ENCODE results near the gene CITED1. TPM values are rescaled to one million over a fixed set of nuclear protein-coding genes. Genes with fewer than 3 reads are reported as not detected.

CITED1 gene
- total RNA-seq, 1 experiment from 2014 or later, result 1.1 TPM

DNA sequence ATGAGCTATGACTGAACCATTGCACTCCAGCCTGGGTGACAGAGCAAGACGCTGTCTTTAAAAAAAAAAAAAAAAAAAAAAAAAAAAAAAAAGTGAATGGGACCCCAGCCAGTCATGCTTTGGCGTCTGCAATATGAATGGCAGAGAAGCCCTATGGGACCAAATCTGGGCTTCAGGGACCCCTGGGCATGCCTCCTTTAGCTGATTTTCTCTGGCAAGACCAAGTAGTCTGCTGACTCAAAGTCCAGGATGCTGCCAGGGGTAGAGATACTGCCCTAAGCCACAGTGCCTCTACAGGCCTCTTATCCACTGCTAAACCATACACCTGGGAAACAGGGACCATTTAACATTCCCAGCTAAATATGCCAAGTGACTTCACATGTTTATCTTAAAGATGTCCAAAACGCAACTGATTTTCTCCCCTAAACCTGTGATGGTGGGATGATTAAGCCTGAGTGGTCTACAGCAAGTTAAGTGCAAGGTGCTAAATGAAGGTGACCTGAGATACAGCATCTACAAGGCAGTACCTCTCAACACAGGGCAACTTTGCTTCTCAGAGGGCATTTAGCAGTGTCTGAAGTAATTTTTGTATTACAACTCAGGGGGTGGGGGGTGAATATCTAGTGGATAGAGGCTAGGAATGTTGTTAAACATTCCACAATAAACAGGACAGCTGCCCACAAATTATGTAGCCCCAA, 34.5 kb downstream of the CITED1 start:
- Mint-ChIP-seq H3K27me3 (ENCODE audit: low read depth) (no peaks in the 10 kb centered on the region), H3K27ac (peak overlapping the region in 2 of 3 experiments; percentile 40 to 49; a peak in 2 of 7 replicates), H3K4me3 (0 out of 5 replicates have a peak overlapping the region, but pooled peaks of 1 of the 2 experiments have one; percentile 49), H3K36me3 (ENCODE audit: insufficient read depth in 1 of 3, low read depth in 3 of 3) (peaks cover 73 to 89% (median 84%) of the 10 kb centered on the region in 3 experiments), H3K4me1 (peaks cover 31 to 35% of the 10 kb centered on the region in 2 experiments), H3K9me3 (no peaks in the 10 kb centered on the region; a peak in 1 of 5 replicates)
- Histone ChIP-seq H3K56ac (ENCODE audit: insufficient read length, low read depth, low read length) (no peak overlapping the region), H3K9ac (ENCODE audit: extremely low read depth, insufficient read length, low read length) (no peak overlapping the region), H3K23ac (ENCODE audit: insufficient read length, low read depth, low read length) (no peak overlapping the region), H4K5ac (ENCODE audit: insufficient read length, low read depth, low read length) (no peak overlapping the region), H3K27ac (ENCODE audit: insufficient read length, low read depth, low read length) (no peak overlapping the region), H3K4ac (ENCODE audit: low read depth, low read length) (no peak overlapping the region), H3K79me2 (ENCODE audit: insufficient read depth, low read length) (peaks cover under 1% of the 10 kb centered on the region; the same call in 1 of the 2 replicates), H3K23me2 (ENCODE audit: insufficient read length, low read depth, low read length, poor library complexity, severe bottlenecking) (no peaks in the 10 kb centered on the region), H4K20me1 (ENCODE audit: control insufficient read depth, insufficient read depth, insufficient read length) (no peaks in the 10 kb centered on the region), H3K4me2 (ENCODE audit: insufficient read depth, insufficient read length, low read length) (no peak overlapping the region), H3K27me3 (ENCODE audit: insufficient read depth, low read length) (no peaks in the 10 kb centered on the region), H3K4me1 (ENCODE audit: insufficient read depth, low read length) (peaks cover 2% of the 10 kb centered on the region; the same call in 1 of the 2 replicates), H2AK5ac (ENCODE audit: insufficient read length, low read length) (no peak overlapping the region), H4K8ac (replicated peaks; ENCODE audit: insufficient read length, low read depth, low read length) (no peak overlapping the region), H2BK120ac (ENCODE audit: low read depth, low read length, poor library complexity, severe bottlenecking) (no peak overlapping the region), H2AFZ (ENCODE audit: low read length) (no peak overlapping the region), H3K9me3 (ENCODE audit: control insufficient read depth, low read depth, low read length) (no peaks in the 10 kb centered on the region), H2BK5ac (ENCODE audit: insufficient read length, low read length) (no peak overlapping the region), H2BK12ac (ENCODE audit: insufficient read length, low read depth, low read length) (no peak overlapping the region), H4K91ac (ENCODE audit: insufficient read length, low read depth, low read length) (no peak overlapping the region), H2BK15ac (ENCODE audit: low read depth, low read length) (no peak overlapping the region), H2BK20ac (ENCODE audit: low read depth, low read length, poor library complexity, severe bottlenecking) (no peak overlapping the region), H3K79me1 (ENCODE audit: insufficient read depth, low read depth, low read length, poor library complexity, severe bottlenecking) (peaks cover 5% of the 10 kb centered on the region), H3K18ac (ENCODE audit: insufficient read length, low read depth, low read length) (no peak overlapping the region), H3K14ac (ENCODE audit: insufficient read depth, low read length) (no peak overlapping the region), H3T11ph (ENCODE audit: low read length) (no peak overlapping the region)
- TF ChIP-seq, protein P1, sequence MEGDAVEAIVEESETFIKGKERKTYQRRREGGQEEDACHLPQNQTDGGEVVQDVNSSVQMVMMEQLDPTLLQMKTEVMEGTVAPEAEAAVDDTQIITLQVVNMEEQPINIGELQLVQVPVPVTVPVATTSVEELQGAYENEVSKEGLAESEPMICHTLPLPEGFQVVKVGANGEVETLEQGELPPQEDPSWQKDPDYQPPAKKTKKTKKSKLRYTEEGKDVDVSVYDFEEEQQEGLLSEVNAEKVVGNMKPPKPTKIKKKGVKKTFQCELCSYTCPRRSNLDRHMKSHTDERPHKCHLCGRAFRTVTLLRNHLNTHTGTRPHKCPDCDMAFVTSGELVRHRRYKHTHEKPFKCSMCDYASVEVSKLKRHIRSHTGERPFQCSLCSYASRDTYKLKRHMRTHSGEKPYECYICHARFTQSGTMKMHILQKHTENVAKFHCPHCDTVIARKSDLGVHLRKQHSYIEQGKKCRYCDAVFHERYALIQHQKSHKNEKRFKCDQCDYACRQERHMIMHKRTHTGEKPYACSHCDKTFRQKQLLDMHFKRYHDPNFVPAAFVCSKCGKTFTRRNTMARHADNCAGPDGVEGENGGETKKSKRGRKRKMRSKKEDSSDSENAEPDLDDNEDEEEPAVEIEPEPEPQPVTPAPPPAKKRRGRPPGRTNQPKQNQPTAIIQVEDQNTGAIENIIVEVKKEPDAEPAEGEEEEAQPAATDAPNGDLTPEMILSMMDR (conservative IDR thresholded peaks at IDR 0.05), result no peak
- DNase-seq, result no peak
- no CpG with 5 or more reads among the region's 3 CpGs for WGBS (ENCODE audit: extremely low coverage, insufficient read length, low lambda C conversion rate)
